ENCODE measurements around the gene GPATCH3. TPM values are rescaled to one million over a fixed set of nuclear protein-coding genes. Genes with fewer than 3 reads are reported as not detected.
A peak's percentile ranks its signal among the peaks of the same experiment; 100 is the strongest.

The GPATCH3 gene
- total and polyA plus RNA-seq, 2 of the 4 experiments (the other 2 are of a cell fraction): 5.2 to 8.0 TPM

DNA sequence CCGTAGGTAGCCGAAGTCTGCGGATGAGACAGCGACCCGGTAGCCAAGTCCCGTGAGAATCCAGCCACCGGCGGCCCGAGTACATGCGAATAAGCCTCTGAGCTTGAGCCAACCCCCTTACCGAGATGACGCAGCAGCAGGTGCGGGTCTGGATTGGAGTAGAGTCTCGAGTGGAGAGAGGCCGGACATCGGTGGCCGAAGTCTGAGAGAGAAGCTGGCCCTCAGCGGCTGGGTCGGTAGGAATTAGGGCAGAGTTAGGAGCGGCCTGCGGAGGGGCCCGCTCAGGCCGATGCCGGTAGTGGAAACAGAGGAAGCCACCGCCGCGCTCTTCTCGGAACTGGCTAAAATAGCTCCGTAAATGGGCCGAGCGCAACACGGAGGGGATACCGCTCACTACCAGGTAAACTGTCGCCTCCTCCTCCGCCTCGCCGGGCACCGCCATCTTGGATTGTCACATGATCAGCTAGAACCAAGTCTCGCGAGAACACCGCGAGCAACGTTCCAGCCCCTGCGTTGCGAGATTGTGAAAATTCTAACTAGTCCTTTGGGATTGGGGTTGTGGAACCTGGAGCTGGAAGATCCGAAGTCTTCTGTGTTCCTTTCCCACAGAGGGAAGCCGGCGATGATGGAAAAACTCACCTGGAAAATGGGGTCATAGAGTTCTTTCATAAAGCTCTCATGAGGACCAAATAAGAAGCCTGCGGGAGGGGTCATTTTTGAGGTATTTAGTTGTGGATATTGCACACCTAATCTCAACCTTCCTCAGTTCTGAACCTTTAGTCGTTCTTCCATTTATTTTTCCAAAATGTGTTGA lies at the start of gene GPATCH3 (continued):
- TF ChIP-seq POLR2A (IDR thresholded peaks at IDR 0.05; ENCODE audit: low read depth, low read length): peak; percentile 93

DNA sequence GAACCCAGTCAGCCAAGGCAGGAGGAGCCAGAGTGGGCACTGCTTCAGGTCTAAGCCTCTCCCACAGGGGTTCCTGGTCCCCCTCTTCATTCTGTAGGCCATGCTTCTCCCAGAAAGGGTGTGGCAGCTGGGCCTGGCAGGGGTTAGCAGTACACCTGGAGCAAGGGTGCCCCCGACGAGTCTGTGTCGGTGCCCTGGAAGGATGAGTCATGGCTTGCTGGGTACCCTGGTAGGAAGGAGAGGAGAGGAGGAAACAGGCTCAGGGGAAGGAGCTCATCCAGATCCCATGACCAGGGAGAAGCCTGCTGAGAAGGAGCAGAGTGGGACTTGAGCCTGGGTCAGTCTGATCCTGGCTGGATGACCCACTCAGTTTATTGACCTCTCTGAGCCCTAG lies 49.7 kb upstream of the GPATCH3 start:
- Histone ChIP-seq H2BK120ac (ENCODE audit: low read depth, low read length) (no peak overlapping the region), H2BK5ac (ENCODE audit: low read depth, low read length, poor library complexity, severe bottlenecking) (no peak overlapping the region), H4K20me1 (ENCODE audit: insufficient read depth, low read length) (no peaks in the 10 kb centered on the region; the same call in 1 of the 2 replicates), H3K23ac (ENCODE audit: low read depth, low read length) (no peak overlapping the region), H3K56ac (ENCODE audit: extremely low read depth, insufficient read depth, low read length) (no peak overlapping the region), H4K91ac (ENCODE audit: insufficient read depth, low read depth, low read length) (no peak overlapping the region), H3K27ac (ENCODE audit: insufficient read depth, low read length) (no peak overlapping the region), H3K36me3 (ENCODE audit: control insufficient read depth, insufficient read depth, low read length) (peaks cover 19% of the 10 kb centered on the region), H2AK5ac (ENCODE audit: low read depth, low read length) (no peak overlapping the region), H2AFZ (replicated peaks; ENCODE audit: low read length, poor library complexity) (peak overlapping the region; percentile 49), H4K5ac (ENCODE audit: low read depth, low read length) (no peak overlapping the region), H3K4me3 (ENCODE audit: insufficient read depth, low read depth, low read length) (no peak overlapping the region), H3K9me1 (ENCODE audit: insufficient read depth, low read length) (0 out of 2 replicates have a peak, but pooled peaks cover 7% of the 10 kb centered on the region), H3K4me1 (ENCODE audit: control insufficient read depth, insufficient read depth, low read length) (no peaks in the 10 kb centered on the region), H3K4me2 (ENCODE audit: low read depth, low read length) (no peak overlapping the region), H3K79me1 (ENCODE audit: low read depth in 1 of 2, low read length in 2 of 2) (no peaks in the 10 kb centered on the region; a peak in 1 of 4 replicates), H3K18ac (ENCODE audit: low read depth, low read length) (no peak overlapping the region), H2BK15ac (ENCODE audit: low read depth, low read length) (no peak overlapping the region), H3K4ac (ENCODE audit: low read depth, low read length) (no peak overlapping the region), H2BK20ac (ENCODE audit: low read depth, low read length) (no peak overlapping the region), H2AK9ac (replicated peaks; ENCODE audit: low read depth, low read length, poor library complexity) (no peak overlapping the region), H3K14ac (replicated peaks; ENCODE audit: low read depth, low read length) (no peak overlapping the region), H3K9me3 (ENCODE audit: control insufficient read depth, insufficient read depth, low read length) (no peaks in the 10 kb centered on the region), H3K9ac (ENCODE audit: low read depth, low read length) (no peak overlapping the region), H3K27me3 (ENCODE audit: control insufficient read depth, insufficient read depth, low read length) (no peaks in the 10 kb centered on the region), H4K8ac (ENCODE audit: low read depth in 2 of 2, low read length in 2 of 2) (no peak overlapping the region)
- no peak for DNase-seq
- dilution Hi-C loops (cut with HindIII; ENCODE audit: low sequenced_read_pairs, unreplicated experiment): no loop called here
- CTCF ChIA-PET: no interaction called here
- POLR2A ChIA-PET (ENCODE audit: unreplicated experiment): no interaction called here
- peak; percentile 30 for ATAC-seq (ENCODE audit: low read depth)
- BruUV-seq (replicated peaks): no TSS peak
- in situ Hi-C loops (cut with MboI; ENCODE audit: low sequenced_read_pairs): no loop called here
- intact Hi-C loops (cut with micrococcal nuclease): no loop called here
- WGBS, 2 experiments (ENCODE audit: extremely low coverage in 2 of 2, insufficient read length in 1 of 2): no CpG with 5 or more reads among the region's 3 CpGs
- TF ChIP-seq FOS (IDR thresholded peaks at IDR 0.05; ENCODE audit: low read depth, low read length): no peak
- no peak for TF ChIP-seq MXI1 (IDR thresholded peaks at IDR 0.05; ENCODE audit: borderline replicate concordance, low read depth, low read length)
- no peak for TF ChIP-seq SMC3 (IDR thresholded peaks at IDR 0.05; ENCODE audit: low read depth, low read length)
- no peak for TF ChIP-seq MAZ (IDR thresholded peaks at IDR 0.05; ENCODE audit: borderline replicate concordance, low read depth, low read length)
- TF ChIP-seq, protein P1, sequence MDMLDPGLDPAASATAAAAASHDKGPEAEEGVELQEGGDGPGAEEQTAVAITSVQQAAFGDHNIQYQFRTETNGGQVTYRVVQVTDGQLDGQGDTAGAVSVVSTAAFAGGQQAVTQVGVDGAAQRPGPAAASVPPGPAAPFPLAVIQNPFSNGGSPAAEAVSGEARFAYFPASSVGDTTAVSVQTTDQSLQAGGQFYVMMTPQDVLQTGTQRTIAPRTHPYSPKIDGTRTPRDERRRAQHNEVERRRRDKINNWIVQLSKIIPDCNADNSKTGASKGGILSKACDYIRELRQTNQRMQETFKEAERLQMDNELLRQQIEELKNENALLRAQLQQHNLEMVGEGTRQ (IDR thresholded peaks at IDR 0.05; ENCODE audit: low read depth, low read length): no peak
- TF ChIP-seq BHLHE40 (IDR thresholded peaks at IDR 0.05; ENCODE audit: low read depth, low read length): no peak
- TF ChIP-seq MAFK (IDR thresholded peaks at IDR 0.05; ENCODE audit: low read depth, low read length): no peak
- no peak for TF ChIP-seq RCOR1 (IDR thresholded peaks at IDR 0.05; ENCODE audit: insufficient replicate concordance, low read length)
- no peak for TF ChIP-seq RAD21 (IDR thresholded peaks at IDR 0.05; ENCODE audit: low read length)
- TF ChIP-seq RFX5 (IDR thresholded peaks at IDR 0.05; ENCODE audit: low read depth, low read length): no peak
- no peak for TF ChIP-seq NFE2L2 (IDR thresholded peaks at IDR 0.05; ENCODE audit: low read depth, low read length)
- TF ChIP-seq, protein P2, sequence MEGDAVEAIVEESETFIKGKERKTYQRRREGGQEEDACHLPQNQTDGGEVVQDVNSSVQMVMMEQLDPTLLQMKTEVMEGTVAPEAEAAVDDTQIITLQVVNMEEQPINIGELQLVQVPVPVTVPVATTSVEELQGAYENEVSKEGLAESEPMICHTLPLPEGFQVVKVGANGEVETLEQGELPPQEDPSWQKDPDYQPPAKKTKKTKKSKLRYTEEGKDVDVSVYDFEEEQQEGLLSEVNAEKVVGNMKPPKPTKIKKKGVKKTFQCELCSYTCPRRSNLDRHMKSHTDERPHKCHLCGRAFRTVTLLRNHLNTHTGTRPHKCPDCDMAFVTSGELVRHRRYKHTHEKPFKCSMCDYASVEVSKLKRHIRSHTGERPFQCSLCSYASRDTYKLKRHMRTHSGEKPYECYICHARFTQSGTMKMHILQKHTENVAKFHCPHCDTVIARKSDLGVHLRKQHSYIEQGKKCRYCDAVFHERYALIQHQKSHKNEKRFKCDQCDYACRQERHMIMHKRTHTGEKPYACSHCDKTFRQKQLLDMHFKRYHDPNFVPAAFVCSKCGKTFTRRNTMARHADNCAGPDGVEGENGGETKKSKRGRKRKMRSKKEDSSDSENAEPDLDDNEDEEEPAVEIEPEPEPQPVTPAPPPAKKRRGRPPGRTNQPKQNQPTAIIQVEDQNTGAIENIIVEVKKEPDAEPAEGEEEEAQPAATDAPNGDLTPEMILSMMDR (conservative IDR thresholded peaks at IDR 0.05; ENCODE audit: low read depth, low read length): no peak
- no peak for TF ChIP-seq CHD1 (IDR thresholded peaks at IDR 0.05; ENCODE audit: low read depth, low read length)
- no peak for TF ChIP-seq POLR2A (IDR thresholded peaks at IDR 0.05; ENCODE audit: low read depth, low read length)

All from IMR-90 (cell line).